HG03280 (cell line): ENCODE results near the gene NFE2L2.
"Not testable (repeated sequence)": the region's sequence is repeated elsewhere in the genome, so short reads cannot be mapped to it uniquely, and the experiment has no call there.

Experiments used
- ATAC-seq: cut with Tn5 transposase; IDR thresholded peaks from one replicate; pipeline ENCODE4 v1.9.1; 2021; ENCODE audit warnings: mild to moderate bottlenecking, moderate library complexity; ENCODE audit not compliant: unreplicated experiment

Gene NFE2L2

DNA sequence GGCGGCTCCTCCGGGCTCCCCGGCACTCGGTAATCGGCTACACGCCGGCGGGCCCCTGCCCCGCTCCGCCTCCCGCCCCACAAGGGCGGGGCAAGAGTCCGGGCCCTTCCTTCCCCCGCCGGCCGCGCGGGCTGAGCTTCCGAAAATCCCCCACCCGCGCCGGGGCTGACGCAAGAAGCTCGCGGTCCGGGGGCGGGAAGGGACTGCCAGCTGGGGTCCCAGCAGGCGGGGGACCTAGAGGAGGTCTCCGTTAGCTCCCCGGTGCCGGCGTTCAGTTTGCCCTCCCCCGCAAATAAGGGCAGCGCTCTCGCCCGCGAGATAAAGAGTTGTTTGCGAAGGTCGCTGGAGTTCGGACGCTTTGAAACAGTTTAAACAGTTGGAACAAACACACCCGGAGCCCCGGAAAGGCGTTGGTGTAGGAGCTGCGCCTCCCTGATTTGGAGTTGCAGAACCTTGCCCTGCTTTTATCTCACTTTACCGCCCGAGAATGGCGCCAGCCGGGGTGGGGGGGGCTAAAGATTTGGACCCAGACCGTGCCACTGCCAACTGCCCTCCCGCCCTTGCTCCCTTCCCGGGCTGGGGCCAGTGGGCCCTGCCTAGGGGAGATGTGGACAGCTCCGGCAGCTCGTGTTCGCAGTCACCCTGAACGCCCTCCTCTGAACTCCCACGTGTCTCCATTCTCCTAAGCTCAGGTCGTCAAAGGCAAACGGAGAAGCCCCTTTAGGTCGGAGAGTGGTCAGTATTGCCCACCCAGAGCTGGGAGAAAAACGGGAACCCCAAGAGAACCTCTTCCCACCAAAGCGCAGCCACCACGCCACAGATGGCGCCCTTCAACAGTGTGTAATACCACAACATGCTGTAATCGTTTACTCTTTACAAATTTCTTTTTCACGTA, at the start of gene NFE2L2:
TSS of gene NFE2L2 (minus strand) at position 35 of the 895 bp plus-strand sequence. CDS start 151 bp downstream, outside the sequence.
- ATAC-seq = peak; percentile 66

DNA sequence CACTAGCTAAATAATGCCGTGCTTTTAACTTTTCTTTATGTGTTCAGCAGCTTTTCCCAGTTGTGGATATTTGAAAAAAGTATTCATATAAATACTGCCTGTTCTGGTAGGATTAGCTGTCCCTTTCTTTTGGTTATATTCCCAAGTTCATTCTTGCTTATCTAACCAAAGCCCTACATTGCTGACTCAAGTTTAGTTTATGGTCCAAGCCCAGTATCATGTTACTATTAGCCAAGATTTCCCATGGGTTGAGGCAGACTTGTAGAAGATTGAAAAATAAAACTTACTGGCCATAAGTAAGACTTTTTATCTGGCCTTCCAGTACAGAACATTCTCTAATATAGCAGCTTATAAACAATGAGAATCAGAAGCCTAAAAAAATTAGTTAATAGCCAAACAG, 49.7 kb upstream of the NFE2L2 start:
- ATAC-seq = no peak

DNA sequence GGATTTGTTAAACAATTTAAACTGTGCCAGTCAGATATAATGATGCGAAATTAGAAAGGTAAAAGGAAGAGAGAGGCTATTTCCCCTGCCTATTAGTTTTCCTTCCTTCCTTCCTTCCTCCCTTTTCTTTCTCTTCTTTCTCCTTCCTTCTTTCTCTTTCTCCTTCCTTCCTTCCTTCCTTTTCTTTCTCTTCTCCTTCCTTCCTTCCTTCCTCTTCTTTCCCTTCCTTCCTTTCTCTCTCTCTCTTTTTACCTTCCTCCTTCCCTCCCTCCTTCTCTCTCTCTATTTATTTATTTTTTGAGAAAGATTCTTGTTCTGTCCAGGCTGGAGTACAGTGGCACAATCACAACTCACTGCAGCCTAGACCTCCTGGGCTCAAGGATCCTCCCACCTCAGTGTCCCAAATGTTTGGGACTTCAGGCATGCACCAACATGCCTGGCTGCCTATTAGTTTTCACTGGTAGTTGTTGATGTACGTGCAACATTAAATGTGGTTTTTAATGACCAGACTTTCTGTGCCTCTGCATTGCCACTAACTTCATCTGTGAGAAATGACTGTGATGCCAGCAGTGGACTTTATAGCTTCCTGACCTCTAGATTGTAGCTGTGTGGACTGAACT, 48.7 kb upstream of the NFE2L2 start:
- no peak for ATAC-seq

GRCh38 chr2:177312562-177312961, 48.0 kb upstream of the NFE2L2 start:
- ATAC-seq = no peak

DNA sequence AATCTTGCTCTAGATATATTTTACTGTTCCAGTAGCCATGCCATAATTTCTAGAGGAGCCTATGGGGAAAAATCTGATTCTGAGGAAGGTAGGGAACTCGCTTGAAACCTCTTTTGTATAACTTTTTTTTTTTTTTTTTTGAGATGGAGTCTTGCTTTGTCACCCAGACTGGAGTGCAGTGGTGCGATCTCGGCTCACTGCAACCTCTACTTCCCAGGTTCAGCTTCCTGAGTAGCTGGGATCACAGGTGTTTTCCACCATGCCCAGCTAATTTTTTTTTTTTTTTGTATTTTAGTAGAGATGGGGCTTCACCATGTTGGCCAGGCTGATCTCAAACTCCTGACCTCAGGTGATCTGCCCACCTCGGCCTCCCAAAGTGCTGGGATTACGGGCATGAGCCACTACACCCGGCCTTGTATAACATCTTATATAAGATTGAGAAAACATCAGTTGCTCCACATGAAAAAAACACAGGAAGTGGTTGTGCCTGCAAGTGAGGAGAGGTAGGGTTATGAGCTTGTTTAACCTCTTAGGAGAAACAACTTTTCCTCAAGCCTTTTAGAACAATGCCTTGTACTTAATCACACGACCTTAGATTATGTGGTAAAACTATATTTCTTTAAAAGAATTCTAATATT, 45.3 kb upstream of the NFE2L2 start:
- ATAC-seq = not testable (repeated sequence)

- no peak for ATAC-seq
These were observed 42.0 kb upstream of the NFE2L2 start for GRCh38 chr2:177306550-177306949.

DNA sequence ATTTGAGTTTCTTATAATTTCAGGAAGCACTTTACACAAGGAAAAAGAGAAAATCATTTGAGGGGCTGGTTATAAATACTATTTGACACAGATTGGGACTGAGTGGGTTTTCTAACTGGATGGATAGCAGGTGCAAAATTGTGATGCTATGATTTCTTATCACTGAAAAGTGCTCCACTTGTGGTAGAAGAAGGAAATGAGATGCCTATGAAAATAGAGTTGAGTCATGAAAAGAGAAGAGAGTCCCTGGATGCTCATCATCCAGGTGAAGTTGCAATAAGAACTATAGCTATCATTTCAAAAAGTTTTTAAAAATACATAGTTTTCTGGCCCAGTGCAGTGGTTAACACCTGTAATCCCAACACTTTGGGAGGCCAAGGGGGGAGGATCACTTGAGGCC, 39.4 kb upstream of the NFE2L2 start:
- ATAC-seq = no peak

- ATAC-seq = no peak
These were observed 38.0 kb upstream of the NFE2L2 start for GRCh38 chr2:177302552-177302951.

- no peak for ATAC-seq
These were observed 33.7 kb upstream of the NFE2L2 start for GRCh38 chr2:177298191-177298590.

- ATAC-seq = no peak
These were observed 31.5 kb upstream of the NFE2L2 start for GRCh38 chr2:177296040-177296439.

DNA sequence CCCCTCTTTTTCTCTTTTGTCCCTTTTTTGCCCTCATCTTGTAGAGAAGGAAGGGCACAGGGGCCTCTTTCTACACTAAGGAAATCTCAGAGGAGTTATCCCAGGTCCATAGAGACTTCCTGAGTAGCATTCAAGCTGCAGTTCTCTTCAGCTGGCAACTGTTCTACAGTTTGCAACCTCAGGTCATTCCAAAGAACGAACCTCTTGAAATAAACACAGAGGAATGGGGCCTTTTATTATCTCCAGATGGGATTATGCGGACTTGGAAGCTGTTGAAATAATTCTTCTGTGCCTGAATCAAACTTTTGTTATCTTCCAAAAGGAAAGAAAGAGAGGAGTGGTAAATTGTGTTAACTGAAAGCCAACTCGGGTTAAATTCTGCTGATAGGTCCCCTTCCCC, 31.0 kb upstream of the NFE2L2 start:
- ATAC-seq = no peak

DNA sequence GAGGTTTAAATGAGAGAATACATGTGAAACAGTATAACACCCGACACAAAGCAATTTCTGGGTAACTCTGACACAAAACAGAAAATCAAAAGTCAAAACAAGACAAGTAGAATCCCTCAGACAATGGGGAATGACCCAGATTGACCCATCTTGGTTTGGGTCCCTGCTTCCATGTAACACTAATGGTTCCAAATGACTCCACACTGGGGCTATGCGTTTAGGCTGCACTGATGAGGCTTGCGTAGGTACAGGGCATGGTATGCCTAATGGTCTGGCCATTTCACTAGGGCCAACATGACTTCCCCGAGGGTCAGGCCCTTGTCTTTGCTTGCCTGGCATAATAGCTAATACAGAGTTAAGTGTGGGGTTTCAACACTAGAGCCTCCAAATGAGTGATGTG, 27.2 kb upstream of the NFE2L2 start:
- no peak for ATAC-seq

- ATAC-seq = peak; percentile 67
These were observed 25.5 kb upstream of the NFE2L2 start for GRCh38 chr2:177289824-177290628.

- ATAC-seq = no peak
These were observed 23.3 kb upstream of the NFE2L2 start for GRCh38 chr2:177287814-177288213.

DNA sequence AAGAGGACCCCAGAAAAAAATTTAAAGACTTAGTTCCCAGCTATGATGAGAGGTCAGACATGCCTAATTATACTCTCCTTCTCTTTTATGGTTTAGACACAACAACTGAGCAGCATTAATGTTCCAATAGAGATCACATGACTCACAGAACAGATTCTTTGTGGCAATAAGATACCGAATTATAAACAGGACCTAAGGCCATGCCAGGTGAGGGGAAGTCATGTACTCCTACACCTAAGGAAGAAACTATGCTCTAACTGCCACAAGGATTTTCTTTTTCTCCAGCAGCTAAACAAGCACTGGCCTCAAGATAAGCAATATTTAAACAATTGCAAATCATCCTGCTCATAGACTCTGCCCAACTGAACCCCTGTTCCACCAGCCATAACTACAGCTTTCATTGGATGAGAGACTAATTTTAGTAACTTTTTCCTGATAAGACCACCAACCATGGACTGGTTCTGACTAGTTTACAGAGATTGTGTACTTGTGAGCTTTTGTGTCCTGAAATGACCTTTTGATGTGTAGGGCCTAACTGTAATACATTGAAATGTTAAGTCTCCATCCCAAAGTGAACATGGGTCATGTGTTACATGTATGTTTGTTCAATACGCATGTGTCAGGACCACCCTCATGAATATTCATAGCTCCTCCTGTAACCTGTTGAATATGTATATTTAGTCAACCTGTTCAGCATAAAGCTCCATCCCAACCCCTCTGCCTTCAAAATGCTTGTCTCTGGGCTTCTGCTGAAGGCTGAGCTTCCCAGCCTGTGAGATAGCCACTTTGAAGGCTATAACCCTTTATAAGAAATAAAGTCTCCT, 21.6 kb upstream of the NFE2L2 start:
- ATAC-seq = no peak

- no peak for ATAC-seq
These were observed 20.0 kb upstream of the NFE2L2 start for GRCh38 chr2:177284531-177284930.

DNA sequence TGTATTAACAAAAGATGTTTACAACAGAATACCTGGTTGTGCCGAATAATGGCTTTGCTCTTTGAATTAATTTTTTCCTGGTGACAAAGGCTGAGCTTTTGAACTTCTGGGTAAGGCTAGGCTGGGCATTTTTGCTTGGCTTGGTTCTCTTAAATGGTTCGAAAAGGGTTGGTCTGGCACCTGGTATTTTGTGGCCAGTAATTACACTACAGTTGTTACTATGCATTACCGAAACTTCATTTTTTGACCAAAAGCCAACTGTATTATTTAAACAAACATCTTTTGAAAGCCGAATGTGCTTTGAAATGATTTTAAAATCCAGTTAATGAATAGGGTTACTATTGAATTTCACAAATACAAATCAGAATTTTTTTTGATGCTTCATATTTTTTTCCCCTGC, 19.4 kb upstream of the NFE2L2 start:
- ATAC-seq = no peak

GRCh38 chr2:177282787-177283572, 18.5 kb upstream of the NFE2L2 start:
- ATAC-seq = no peak

GRCh38 chr2:177282181-177282641, 17.7 kb upstream of the NFE2L2 start:
- no peak for ATAC-seq
